Measurements from ENCODE around the gene DNAI2. TPM values are rescaled to one million over a fixed set of nuclear protein-coding genes. Genes with fewer than 3 reads are reported as not detected.
"Not testable (repeated sequence)": the region's sequence is repeated elsewhere in the genome, so short reads cannot be mapped to it uniquely, and the experiment has no call there.

DNAI2 gene
- total RNA-seq, 2 donors from 2014 or later, result 0.25 to 0.31 TPM

- not testable (repeated sequence) for H3K9me3 Mint-ChIP-seq; H3K27ac Mint-ChIP-seq; DNase-seq (ENCODE audit: low spot score in 2 of 2); ATAC-seq; H3K36me3 Mint-ChIP-seq
Observed at GRCh38 chr17:74267054-74267453, 7.0 kb upstream of the DNAI2 start.

- ATAC-seq (no peak), DNase-seq (ENCODE audit: low spot score in 2 of 2) (no peak)
- no peaks in the 10 kb centered on the region for H3K36me3 Mint-ChIP-seq
- no peak overlapping the region for H3K27ac Mint-ChIP-seq
- no peaks in the 10 kb centered on the region for H3K9me3 Mint-ChIP-seq
Observed at GRCh38 chr17:74267579-74267978, 6.5 kb upstream of the DNAI2 start.

- ATAC-seq, result no peak
- no peak overlapping the region for H3K27ac Mint-ChIP-seq
Observed at GRCh38 chr17:74267987-74268499, 6.0 kb upstream of the DNAI2 start.

GRCh38 chr17:74268558-74268957 is 5.5 kb upstream of the DNAI2 start:
- DNase-seq (ENCODE audit: low spot score in 2 of 2) (no peak), ATAC-seq (no peak)
- Mint-ChIP-seq H3K27ac (no peak overlapping the region), H3K9me3 (no peaks in the 10 kb centered on the region), H3K36me3 (no peaks in the 10 kb centered on the region)

More at GRCh38 chr17:74267987-74268499, 6.0 kb upstream of the DNAI2 start:
- Mint-ChIP-seq H3K9me3 (no peaks in the 10 kb centered on the region), H3K36me3 (no peaks in the 10 kb centered on the region)
- DNase-seq (ENCODE audit: low spot score in 2 of 2), result no peak

GRCh38 chr17:74270333-74270732 is 3.7 kb upstream of the DNAI2 start:
- Mint-ChIP-seq H3K9me3 (no peaks in the 10 kb centered on the region), H3K27ac (peak overlapping the region in 1 of 2 donors; percentile 17), H3K36me3 (no peaks in the 10 kb centered on the region)
- no peak for DNase-seq (ENCODE audit: low spot score in 2 of 2)
- ATAC-seq, result no peak

GRCh38 chr17:74271281-74271680 is 2.8 kb upstream of the DNAI2 start:
- DNase-seq (ENCODE audit: low spot score in 2 of 2) (no peak), ATAC-seq (no peak)
- Mint-ChIP-seq H3K36me3 (no peaks in the 10 kb centered on the region), H3K9me3 (no peaks in the 10 kb centered on the region), H3K27ac (no peak overlapping the region)

GRCh38 chr17:74271901-74272561 is 2.0 kb upstream of the DNAI2 start:
- ATAC-seq (no peak), DNase-seq (ENCODE audit: low spot score in 2 of 2) (no peak)
- no peaks in the 10 kb centered on the region for H3K36me3 Mint-ChIP-seq
- no peaks in the 10 kb centered on the region for H3K9me3 Mint-ChIP-seq
- no peak overlapping the region for H3K27ac Mint-ChIP-seq

GRCh38 chr17:74272731-74273201 is 1.3 kb upstream of the DNAI2 start:
- ATAC-seq, result no peak
- DNase-seq (ENCODE audit: low spot score in 2 of 2), result no peak

GRCh38 chr17:74274709-74275340 is 791 bp downstream of the DNAI2 start:
- Mint-ChIP-seq H3K36me3 (no peaks in the 10 kb centered on the region), H3K9me3 (no peaks in the 10 kb centered on the region), H3K27ac (no peak overlapping the region)
- DNase-seq (ENCODE audit: low spot score in 2 of 2) (no peak), ATAC-seq (peak in 1 of 2 donors; percentile 49)

More at GRCh38 chr17:74272731-74273201, 1.3 kb upstream of the DNAI2 start:
- no peaks in the 10 kb centered on the region for H3K36me3 Mint-ChIP-seq
- no peaks in the 10 kb centered on the region for H3K9me3 Mint-ChIP-seq
- no peak overlapping the region for H3K27ac Mint-ChIP-seq

GRCh38 chr17:74276051-74276476 is 2.0 kb downstream of the DNAI2 start:
- Mint-ChIP-seq H3K9me3 (no peaks in the 10 kb centered on the region), H3K27ac (no peak overlapping the region), H3K36me3 (no peaks in the 10 kb centered on the region)
- DNase-seq (ENCODE audit: low spot score in 2 of 2), result no peak
- no peak for ATAC-seq

- Mint-ChIP-seq H3K36me3 (no peaks in the 10 kb centered on the region), H3K27ac (no peak overlapping the region), H3K9me3 (no peaks in the 10 kb centered on the region)
- ATAC-seq, result no peak
- DNase-seq (ENCODE audit: low spot score in 2 of 2), result no peak
Observed at GRCh38 chr17:74276541-74277009, 2.5 kb downstream of the DNAI2 start.

GRCh38 chr17:74277935-74278334 is 3.9 kb downstream of the DNAI2 start:
- Mint-ChIP-seq H3K36me3 (no peaks in the 10 kb centered on the region), H3K9me3 (no peaks in the 10 kb centered on the region), H3K27ac (no peak overlapping the region)
- DNase-seq (ENCODE audit: low spot score in 2 of 2) (no peak), ATAC-seq (no peak)

GRCh38 chr17:74279617-74280016 is 5.6 kb downstream of the DNAI2 start:
- H3K9me3 Mint-ChIP-seq; DNase-seq (ENCODE audit: low spot score in 2 of 2); H3K36me3 Mint-ChIP-seq; ATAC-seq: not testable (repeated sequence)
- peak overlapping the region; percentile 24 to 82 for H3K27ac Mint-ChIP-seq

GRCh38 chr17:74280093-74280513 is 6.1 kb downstream of the DNAI2 start:
- H3K9me3 Mint-ChIP-seq, result no peaks in the 10 kb centered on the region
- no peaks in the 10 kb centered on the region for H3K36me3 Mint-ChIP-seq
- peak overlapping the region; percentile 24 to 82 for H3K27ac Mint-ChIP-seq
- ATAC-seq (peak; percentile 60 to 71), DNase-seq (ENCODE audit: low spot score in 2 of 2) (peak; percentile 43 to 74)

GRCh38 chr17:74281799-74282198 is 7.8 kb downstream of the DNAI2 start:
- H3K36me3 Mint-ChIP-seq, result no peaks in the 10 kb centered on the region
- H3K27ac Mint-ChIP-seq, result peak overlapping the region in 1 of 2 donors; percentile 82
- DNase-seq (ENCODE audit: low spot score in 2 of 2) (no peak), ATAC-seq (no peak)
- H3K9me3 Mint-ChIP-seq, result no peaks in the 10 kb centered on the region

- not testable (repeated sequence) for ATAC-seq; H3K36me3 Mint-ChIP-seq; DNase-seq (ENCODE audit: low spot score in 2 of 2); H3K9me3 Mint-ChIP-seq
- peak overlapping the region; percentile 79 to 82 for H3K27ac Mint-ChIP-seq
Observed at GRCh38 chr17:74282274-74282586, 8.2 kb downstream of the DNAI2 start.

- peak; percentile 70 to 83 for ATAC-seq
- H3K36me3 Mint-ChIP-seq, result no peaks in the 10 kb centered on the region
- peak; percentile 39 to 82 for DNase-seq (ENCODE audit: low spot score in 2 of 2)
- no peaks in the 10 kb centered on the region for H3K9me3 Mint-ChIP-seq
- peak overlapping the region; percentile 79 to 82 for H3K27ac Mint-ChIP-seq
Observed at GRCh38 chr17:74282587-74283370, 8.7 kb downstream of the DNAI2 start.
